ENCODE measurements around the gene DICER1. TPM values are rescaled to one million over a fixed set of nuclear protein-coding genes. Genes with fewer than 3 reads are reported as not detected.

The DICER1 gene
- total RNA-seq, 2 donors from 2014 or later, result 104 to 115 TPM

DNA sequence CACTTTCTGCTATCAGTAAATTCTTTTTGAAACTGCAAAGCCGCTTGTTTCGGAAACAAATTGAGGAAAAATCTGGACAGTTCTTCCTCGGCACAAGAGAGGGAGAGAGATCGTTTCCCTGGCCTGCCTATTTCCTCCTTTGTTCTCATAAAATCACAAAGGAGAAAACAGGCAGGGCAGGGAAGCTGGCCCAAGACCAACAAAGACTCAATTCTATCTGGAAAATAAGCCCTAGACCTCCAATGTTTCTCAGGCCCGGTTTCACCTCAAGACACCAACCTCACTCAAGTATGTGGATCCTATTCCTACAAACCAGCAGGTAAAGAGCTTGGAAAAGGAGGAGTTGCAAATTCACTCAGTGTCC, 19.5 kb downstream of the DICER1 start:
- Mint-ChIP-seq H3K27me3 (no peaks in the 10 kb centered on the region), H3K36me3 (peaks cover 11% of the 10 kb centered on the region), H3K27ac (peak overlapping the region; percentile 69 to 86), H3K4me1 (ENCODE audit: low read depth in 2 of 2) (peaks cover 65 to 72% of the 10 kb centered on the region in 2 donors), H3K4me3 (no peak overlapping the region), H3K9me3 (no peaks in the 10 kb centered on the region)
- ATAC-seq (no peak), DNase-seq (ENCODE audit: low spot score) (no peak)

DNA sequence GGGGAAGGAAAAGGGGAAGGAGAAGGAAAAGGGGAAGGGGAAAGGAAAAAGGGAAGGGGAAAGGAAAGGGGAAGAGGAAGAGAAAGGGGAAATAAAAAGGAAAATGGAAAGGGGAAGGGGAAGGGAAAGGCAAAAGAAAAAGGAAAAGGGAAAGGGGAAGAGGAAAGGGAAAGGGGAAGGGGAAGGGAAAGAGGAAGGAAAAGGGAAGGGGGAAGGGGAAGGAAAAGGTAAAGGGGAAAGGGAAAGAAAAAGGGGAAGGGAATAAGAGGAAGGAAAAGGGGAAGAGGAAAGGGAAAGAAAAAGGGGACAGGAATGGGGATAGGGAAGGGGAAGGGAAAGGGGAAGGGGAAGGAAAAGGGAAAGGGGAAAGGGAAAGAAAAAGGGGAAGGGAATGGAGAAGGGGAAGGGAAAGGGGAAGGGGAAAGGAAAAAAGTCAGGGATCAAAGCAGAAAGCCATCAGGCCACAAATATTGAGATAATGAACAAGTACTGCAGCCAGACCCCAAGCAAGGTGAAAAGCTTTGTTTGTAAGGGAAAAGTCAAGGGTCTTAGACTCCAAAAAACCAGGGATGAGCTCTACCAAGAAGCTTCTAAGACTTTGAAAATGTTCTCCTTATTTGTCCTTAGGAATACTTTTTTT, 20.0 kb downstream of the DICER1 start:
- Mint-ChIP-seq H3K27me3 (no peaks in the 10 kb centered on the region), H3K4me1 (ENCODE audit: low read depth in 2 of 2) (peaks cover 60 to 68% of the 10 kb centered on the region in 2 donors), H3K4me3 (peak overlapping the region; percentile 61), H3K36me3 (peaks cover 13% of the 10 kb centered on the region), H3K27ac (peak overlapping the region; percentile 69 to 86), H3K9me3 (no peaks in the 10 kb centered on the region)
- DNase-seq (ENCODE audit: low spot score) (no peak), ATAC-seq (no peak)

DNA sequence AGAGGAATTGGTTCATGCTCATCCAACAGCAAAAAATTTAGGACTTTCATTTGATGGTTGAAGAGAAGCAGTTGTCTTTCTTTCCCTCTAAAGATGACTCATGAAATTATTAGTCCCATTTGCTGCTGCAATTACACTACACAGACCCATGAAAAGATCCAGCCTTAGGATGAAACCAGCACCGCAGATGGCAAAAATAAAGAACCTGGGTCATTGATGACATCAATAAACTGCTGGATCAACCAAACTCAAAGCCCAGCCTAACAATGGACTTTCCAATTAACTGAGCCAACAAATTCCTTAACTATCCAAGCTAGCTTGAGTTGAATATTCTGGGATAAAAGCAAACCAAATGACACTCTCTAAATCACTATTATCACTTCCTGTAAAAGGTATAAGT, 20.7 kb downstream of the DICER1 start:
- Mint-ChIP-seq H3K4me3 (peak overlapping the region; percentile 61), H3K9me3 (no peaks in the 10 kb centered on the region), H3K4me1 (ENCODE audit: low read depth in 2 of 2) (peaks cover 56 to 66% of the 10 kb centered on the region in 2 donors), H3K27me3 (no peaks in the 10 kb centered on the region), H3K27ac (peak overlapping the region; percentile 38 to 86), H3K36me3 (peaks cover 13% of the 10 kb centered on the region)
- no peak for DNase-seq (ENCODE audit: low spot score)
- no peak for ATAC-seq

DNA sequence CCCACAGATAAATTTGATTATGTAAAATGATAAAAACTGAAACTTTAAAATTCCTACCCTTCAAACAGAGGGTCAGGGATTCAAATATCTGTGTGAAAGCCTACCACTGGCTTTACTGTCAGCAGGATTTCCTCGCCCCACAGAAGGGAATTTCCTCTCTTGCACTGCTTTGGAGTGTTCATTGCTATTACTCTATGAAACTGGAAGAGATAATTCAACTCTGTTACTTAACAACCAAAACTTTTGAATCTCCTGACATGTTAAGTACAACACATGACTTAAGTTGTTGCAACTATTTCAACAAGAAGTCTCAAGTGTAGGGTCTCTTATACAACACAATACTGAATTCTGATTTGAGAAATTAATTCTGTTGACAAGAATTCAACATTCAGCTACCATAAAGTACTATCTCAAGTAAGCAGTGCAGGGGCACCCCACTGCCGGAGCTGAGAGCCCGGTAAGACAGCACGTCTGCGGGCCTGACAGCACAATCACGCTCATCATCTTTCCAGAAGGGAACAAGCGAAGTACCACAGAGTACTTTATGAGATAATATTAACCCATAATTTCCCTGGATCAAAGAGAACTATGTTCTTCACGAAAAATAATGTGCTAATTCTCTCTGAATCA, 22.9 kb downstream of the DICER1 start:
- Mint-ChIP-seq H3K27ac (peak overlapping the region; percentile 60 to 95), H3K36me3 (peaks cover 16% of the 10 kb centered on the region), H3K4me3 (peak overlapping the region; percentile 24), H3K4me1 (ENCODE audit: low read depth in 2 of 2) (peaks cover 44 to 60% of the 10 kb centered on the region in 2 donors), H3K27me3 (no peaks in the 10 kb centered on the region), H3K9me3 (no peaks in the 10 kb centered on the region)
- DNase-seq (ENCODE audit: low spot score) (peak; percentile 62), ATAC-seq (peak; percentile 44 to 93)

DNA sequence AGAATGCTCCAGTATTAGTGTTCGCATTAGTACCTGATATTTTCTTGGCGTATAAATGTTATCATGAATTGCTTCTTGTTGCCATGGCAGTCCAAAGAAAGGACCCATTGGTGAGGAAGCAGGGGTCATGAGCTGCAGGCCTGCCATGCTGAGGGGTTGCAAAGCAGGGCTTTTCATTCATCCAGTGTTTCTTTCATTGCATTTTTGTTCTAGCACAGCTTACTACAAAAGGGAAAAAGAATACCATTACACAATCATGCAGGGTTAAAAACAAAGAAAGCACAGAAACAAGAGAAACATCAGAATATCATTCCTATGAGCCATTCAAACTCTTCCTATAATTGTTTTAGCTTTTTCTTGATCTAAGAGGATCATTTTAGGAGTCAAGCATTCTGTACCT, 24.0 kb downstream of the DICER1 start:
- H3K4me1 Mint-ChIP-seq (ENCODE audit: low read depth in 2 of 2), result peaks cover 37 to 55% of the 10 kb centered on the region in 2 donors
- H3K27me3 Mint-ChIP-seq, result no peaks in the 10 kb centered on the region
- H3K9me3 Mint-ChIP-seq, result no peaks in the 10 kb centered on the region
- H3K4me3 Mint-ChIP-seq, result no peak overlapping the region
- peak overlapping the region in 1 of 2 donors; percentile 42 for H3K27ac Mint-ChIP-seq
- ATAC-seq, result no peak
- peaks cover 21% of the 10 kb centered on the region for H3K36me3 Mint-ChIP-seq
- DNase-seq (ENCODE audit: low spot score), result no peak

DNA sequence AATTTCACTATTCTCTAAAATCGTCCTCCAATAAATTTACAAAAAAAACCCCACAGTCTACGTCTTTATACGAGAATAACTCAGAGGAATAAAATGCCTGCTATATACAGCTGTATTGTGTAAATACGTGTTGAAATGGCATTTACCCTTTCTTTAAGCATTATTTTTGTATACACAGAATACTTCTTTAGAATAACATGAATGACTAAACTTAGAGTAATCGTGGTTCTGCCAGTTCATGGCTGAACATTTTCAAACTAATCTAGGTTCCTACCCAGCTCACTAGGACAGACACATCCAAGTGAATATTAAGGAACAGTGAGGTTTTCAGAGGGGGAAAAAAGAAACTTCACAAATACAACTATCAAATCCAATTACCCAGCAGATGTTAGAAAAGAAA, 24.6 kb downstream of the DICER1 start:
- peak overlapping the region in 1 of 2 donors; percentile 42 for H3K27ac Mint-ChIP-seq
- no peak overlapping the region for H3K4me3 Mint-ChIP-seq
- H3K27me3 Mint-ChIP-seq, result no peaks in the 10 kb centered on the region
- peaks cover 23% of the 10 kb centered on the region for H3K36me3 Mint-ChIP-seq
- H3K9me3 Mint-ChIP-seq, result no peaks in the 10 kb centered on the region
- H3K4me1 Mint-ChIP-seq (ENCODE audit: low read depth in 2 of 2), result peaks cover 35 to 53% of the 10 kb centered on the region in 2 donors
- DNase-seq (ENCODE audit: low spot score), result no peak
- ATAC-seq, result no peak

GRCh38 chr14:95130549-95130948, 26.8 kb downstream of the DICER1 start:
- H3K36me3 Mint-ChIP-seq, result peaks cover 19% of the 10 kb centered on the region
- no peaks in the 10 kb centered on the region for H3K27me3 Mint-ChIP-seq
- no peaks in the 10 kb centered on the region for H3K9me3 Mint-ChIP-seq

DNA sequence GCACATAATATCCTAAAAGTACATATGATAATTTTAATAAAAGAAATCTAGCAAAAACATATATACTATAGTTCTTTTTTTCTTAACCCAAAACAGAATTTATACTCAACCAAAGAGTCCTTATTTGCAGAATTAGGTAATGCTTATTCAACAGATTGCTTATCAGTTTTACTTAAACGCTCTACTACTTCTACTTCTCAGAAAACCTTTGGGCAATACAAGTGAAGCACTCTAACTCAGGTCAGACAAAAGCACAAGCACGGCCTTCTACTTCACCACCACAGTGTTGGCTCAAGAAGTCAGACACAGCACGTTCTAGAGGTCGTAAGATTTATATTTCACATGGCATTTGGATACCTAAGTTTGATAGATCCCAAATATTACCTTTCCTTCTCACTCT, 29.2 kb downstream of the DICER1 start:
- Mint-ChIP-seq H3K36me3 (peaks cover 29% of the 10 kb centered on the region), H3K9me3 (no peaks in the 10 kb centered on the region), H3K4me1 (ENCODE audit: low read depth in 2 of 2) (peaks cover 9 to 23% of the 10 kb centered on the region in 2 donors)

More at GRCh38 chr14:95130549-95130948, 26.8 kb downstream of the DICER1 start:
- ATAC-seq (no peak), DNase-seq (ENCODE audit: low spot score) (no peak)
- Mint-ChIP-seq H3K27ac (no peak overlapping the region), H3K4me1 (ENCODE audit: low read depth in 2 of 2) (peaks cover 22 to 36% of the 10 kb centered on the region in 2 donors), H3K4me3 (no peak overlapping the region)

DNA sequence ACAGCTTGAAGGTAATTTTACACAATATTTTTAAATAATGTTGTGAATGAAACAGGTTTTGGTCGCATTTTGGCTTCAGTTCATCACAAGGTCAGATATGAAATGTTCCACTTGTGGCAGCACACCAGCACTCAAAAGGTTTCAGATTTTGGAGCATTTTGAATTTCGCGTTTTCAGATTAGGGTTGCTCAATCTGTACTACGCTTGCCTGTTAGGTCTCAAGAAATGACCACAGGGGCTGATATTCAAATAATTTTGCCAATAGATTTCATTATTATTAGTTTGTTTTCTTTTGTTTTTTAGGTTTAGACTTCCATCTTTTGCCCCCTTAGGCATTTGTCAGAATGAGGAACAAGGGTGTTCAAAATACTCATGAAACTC, 29.8 kb downstream of the DICER1 start:
- DNase-seq (ENCODE audit: low spot score) (no peak), ATAC-seq (no peak)
- no peak overlapping the region for H3K4me3 Mint-ChIP-seq
- peaks cover 25% of the 10 kb centered on the region for H3K36me3 Mint-ChIP-seq
- H3K4me1 Mint-ChIP-seq (ENCODE audit: low read depth in 2 of 2), result peaks cover 5 to 19% of the 10 kb centered on the region in 2 donors
- H3K27ac Mint-ChIP-seq, result no peak overlapping the region
- H3K9me3 Mint-ChIP-seq, result no peaks in the 10 kb centered on the region
- no peaks in the 10 kb centered on the region for H3K27me3 Mint-ChIP-seq

More for the DNA sequence above, 29.2 kb downstream of the DICER1 start:
- no peak overlapping the region for H3K4me3 Mint-ChIP-seq
- ATAC-seq (no peak), DNase-seq (ENCODE audit: low spot score) (no peak)
- H3K27me3 Mint-ChIP-seq, result no peaks in the 10 kb centered on the region
- H3K27ac Mint-ChIP-seq, result peak overlapping the region in 1 of 2 donors; percentile 40

GRCh38 chr14:95126906-95127530, 30.3 kb downstream of the DICER1 start:
- peaks cover 27% of the 10 kb centered on the region for H3K36me3 Mint-ChIP-seq

GRCh38 chr14:95125915-95126314, 31.4 kb downstream of the DICER1 start:
- no peak for DNase-seq (ENCODE audit: low spot score)
- no peak overlapping the region for H3K27ac Mint-ChIP-seq
- H3K36me3 Mint-ChIP-seq, result peaks cover 28% of the 10 kb centered on the region
- no peak overlapping the region for H3K4me3 Mint-ChIP-seq
- H3K4me1 Mint-ChIP-seq (ENCODE audit: low read depth in 2 of 2), result peaks cover 7 to 20% of the 10 kb centered on the region in 2 donors
- H3K27me3 Mint-ChIP-seq, result no peaks in the 10 kb centered on the region
- ATAC-seq, result no peak
- H3K9me3 Mint-ChIP-seq, result no peaks in the 10 kb centered on the region

More at GRCh38 chr14:95126906-95127530, 30.3 kb downstream of the DICER1 start:
- no peak for ATAC-seq
- no peaks in the 10 kb centered on the region for H3K9me3 Mint-ChIP-seq
- H3K27me3 Mint-ChIP-seq, result no peaks in the 10 kb centered on the region
- DNase-seq (ENCODE audit: low spot score), result no peak
- H3K27ac Mint-ChIP-seq, result no peak overlapping the region
- H3K4me3 Mint-ChIP-seq, result no peak overlapping the region
- peaks cover 5 to 22% of the 10 kb centered on the region in 2 donors for H3K4me1 Mint-ChIP-seq (ENCODE audit: low read depth in 2 of 2)

- no peak for ATAC-seq
- H3K4me1 Mint-ChIP-seq (ENCODE audit: low read depth in 2 of 2), result peaks cover 10 to 24% of the 10 kb centered on the region in 2 donors
- H3K9me3 Mint-ChIP-seq, result no peaks in the 10 kb centered on the region
- H3K4me3 Mint-ChIP-seq, result no peak overlapping the region
- H3K36me3 Mint-ChIP-seq, result peaks cover 31% of the 10 kb centered on the region
- H3K27me3 Mint-ChIP-seq, result no peaks in the 10 kb centered on the region
- DNase-seq (ENCODE audit: low spot score), result no peak
- no peak overlapping the region for H3K27ac Mint-ChIP-seq
Measured at GRCh38 chr14:95125221-95125620, 32.1 kb downstream of the DICER1 start.

DNA sequence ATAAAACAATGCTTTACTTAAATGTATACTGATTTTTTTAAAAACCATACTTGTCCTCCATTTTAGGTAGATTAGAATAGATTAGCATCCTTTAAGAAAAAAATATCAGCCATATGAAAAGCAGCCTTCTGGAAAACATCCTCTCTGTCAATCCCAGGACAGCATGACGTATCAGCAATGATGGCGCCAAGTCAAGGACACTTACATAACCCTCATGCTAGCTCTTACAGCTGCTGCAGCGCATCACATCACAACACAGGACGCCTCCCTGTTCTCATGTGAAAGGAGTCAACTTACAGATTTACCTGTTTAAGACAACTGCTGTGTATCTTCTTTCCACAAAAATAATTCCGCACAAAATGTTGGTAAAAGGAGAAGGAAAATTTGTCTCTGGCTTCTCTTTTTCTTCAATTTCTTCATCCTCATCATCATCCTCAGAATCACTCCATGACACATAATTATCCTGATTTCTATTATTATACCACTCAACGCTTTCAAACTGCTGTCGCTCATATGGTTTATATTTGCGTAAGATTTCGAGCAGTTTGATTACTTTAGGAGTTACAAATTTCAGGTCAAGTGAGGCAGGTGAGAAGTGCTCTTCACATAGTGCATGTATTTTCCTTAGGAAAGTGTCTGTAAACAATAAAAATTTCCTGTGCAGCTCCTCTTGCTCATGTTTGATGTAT, 33.3 kb downstream of the DICER1 start:
- H3K9me3 Mint-ChIP-seq, result no peaks in the 10 kb centered on the region
- peaks cover 22% of the 10 kb centered on the region for H3K36me3 Mint-ChIP-seq
- peaks cover 10 to 17% of the 10 kb centered on the region in 2 donors for H3K4me1 Mint-ChIP-seq (ENCODE audit: low read depth in 2 of 2)
- no peak overlapping the region for H3K4me3 Mint-ChIP-seq
- DNase-seq (ENCODE audit: low spot score) (no peak), ATAC-seq (no peak)
- no peaks in the 10 kb centered on the region for H3K27me3 Mint-ChIP-seq
- no peak overlapping the region for H3K27ac Mint-ChIP-seq

DNA sequence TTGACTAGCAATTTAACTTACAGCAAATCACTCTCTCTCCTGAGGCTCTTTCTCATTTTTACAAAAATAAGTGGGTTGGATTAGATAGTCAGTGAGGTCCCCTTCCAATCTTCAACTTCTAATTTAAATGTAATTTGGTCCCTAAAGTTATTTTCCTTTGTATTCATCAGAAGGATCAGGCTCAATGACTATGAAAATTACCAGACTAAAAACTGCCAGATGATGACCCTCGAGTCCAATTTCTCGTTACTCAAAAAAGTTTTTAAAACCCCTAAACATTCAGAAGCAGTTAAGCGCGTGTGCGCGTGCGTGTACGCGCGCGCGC, 34.7 kb downstream of the DICER1 start:
- peaks cover 25% of the 10 kb centered on the region for H3K36me3 Mint-ChIP-seq
- no peak overlapping the region for H3K4me3 Mint-ChIP-seq
- peaks cover 11 to 20% of the 10 kb centered on the region in 2 donors for H3K4me1 Mint-ChIP-seq (ENCODE audit: low read depth in 2 of 2)
- DNase-seq (ENCODE audit: low spot score), result no peak
- H3K27me3 Mint-ChIP-seq, result no peaks in the 10 kb centered on the region
- no peaks in the 10 kb centered on the region for H3K9me3 Mint-ChIP-seq
- peak overlapping the region in 1 of 2 donors; percentile 36 for H3K27ac Mint-ChIP-seq
- ATAC-seq, result no peak
